ENCODE results near the gene ANKFN1.

ANKFN1 gene

GRCh38 chr17:56291226-56291805 lies 138.0 kb downstream of the ANKFN1 start:
- TF ChIP-seq CTCF (IDR thresholded peaks at IDR 0.05; ENCODE audit: low read depth, low read length, missing control alignments) = no peak
- no peak for DNase-seq (ENCODE audit: extremely low read depth, low read depth)
- H3K4me3 ChIP-seq (replicated peaks; ENCODE audit: low read depth, low read length) = no peak overlapping the region

GRCh38 chr17:56292010-56292409 lies 138.7 kb downstream of the ANKFN1 start:
- no peak for TF ChIP-seq CTCF (IDR thresholded peaks at IDR 0.05; ENCODE audit: low read depth, low read length, missing control alignments)
- H3K4me3 ChIP-seq (replicated peaks; ENCODE audit: low read depth, low read length) = no peak overlapping the region
- no peak for DNase-seq (ENCODE audit: extremely low read depth, low read depth)

- no peak for DNase-seq (ENCODE audit: extremely low read depth, low read depth)
- TF ChIP-seq CTCF (IDR thresholded peaks at IDR 0.05; ENCODE audit: low read depth, low read length, missing control alignments) = no peak
Measured at GRCh38 chr17:56292578-56292977, 139.3 kb downstream of the ANKFN1 start.

GRCh38 chr17:56297184-56297583 lies 143.9 kb downstream of the ANKFN1 start:
- DNase-seq (ENCODE audit: extremely low read depth, low read depth) = no peak
- TF ChIP-seq CTCF (IDR thresholded peaks at IDR 0.05; ENCODE audit: low read depth, low read length, missing control alignments) = no peak

More at GRCh38 chr17:56292578-56292977, 139.3 kb downstream of the ANKFN1 start:
- H3K4me3 ChIP-seq (replicated peaks; ENCODE audit: low read depth, low read length) = no peak overlapping the region

GRCh38 chr17:56298846-56299245 lies 145.6 kb downstream of the ANKFN1 start:
- H3K4me3 ChIP-seq (replicated peaks; ENCODE audit: low read depth, low read length) = no peak overlapping the region
- DNase-seq (ENCODE audit: extremely low read depth, low read depth) = no peak
- no peak for TF ChIP-seq CTCF (IDR thresholded peaks at IDR 0.05; ENCODE audit: low read depth, low read length, missing control alignments)

More at GRCh38 chr17:56297184-56297583, 143.9 kb downstream of the ANKFN1 start:
- no peak overlapping the region for H3K4me3 ChIP-seq (replicated peaks; ENCODE audit: low read depth, low read length)

- DNase-seq (ENCODE audit: extremely low read depth, low read depth) = no peak
Measured at GRCh38 chr17:56300144-56300543, 146.9 kb downstream of the ANKFN1 start.

More at GRCh38 chr17:56300144-56300543, 146.9 kb downstream of the ANKFN1 start:
- no peak for TF ChIP-seq CTCF (IDR thresholded peaks at IDR 0.05; ENCODE audit: low read depth, low read length, missing control alignments)
- H3K4me3 ChIP-seq (replicated peaks; ENCODE audit: low read depth, low read length) = no peak overlapping the region
